ENCODE measurements around the gene ZCWPW2.

Gene ZCWPW2, protein sequence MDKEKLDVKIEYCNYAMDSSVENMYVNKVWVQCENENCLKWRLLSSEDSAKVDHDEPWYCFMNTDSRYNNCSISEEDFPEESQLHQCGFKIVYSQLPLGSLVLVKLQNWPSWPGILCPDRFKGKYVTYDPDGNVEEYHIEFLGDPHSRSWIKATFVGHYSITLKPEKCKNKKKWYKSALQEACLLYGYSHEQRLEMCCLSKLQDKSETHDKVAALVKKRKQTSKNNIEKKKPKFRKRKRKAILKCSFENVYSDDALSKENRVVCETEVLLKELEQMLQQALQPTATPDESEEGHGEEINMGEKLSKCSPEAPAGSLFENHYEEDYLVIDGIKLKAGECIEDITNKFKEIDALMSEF

DNA sequence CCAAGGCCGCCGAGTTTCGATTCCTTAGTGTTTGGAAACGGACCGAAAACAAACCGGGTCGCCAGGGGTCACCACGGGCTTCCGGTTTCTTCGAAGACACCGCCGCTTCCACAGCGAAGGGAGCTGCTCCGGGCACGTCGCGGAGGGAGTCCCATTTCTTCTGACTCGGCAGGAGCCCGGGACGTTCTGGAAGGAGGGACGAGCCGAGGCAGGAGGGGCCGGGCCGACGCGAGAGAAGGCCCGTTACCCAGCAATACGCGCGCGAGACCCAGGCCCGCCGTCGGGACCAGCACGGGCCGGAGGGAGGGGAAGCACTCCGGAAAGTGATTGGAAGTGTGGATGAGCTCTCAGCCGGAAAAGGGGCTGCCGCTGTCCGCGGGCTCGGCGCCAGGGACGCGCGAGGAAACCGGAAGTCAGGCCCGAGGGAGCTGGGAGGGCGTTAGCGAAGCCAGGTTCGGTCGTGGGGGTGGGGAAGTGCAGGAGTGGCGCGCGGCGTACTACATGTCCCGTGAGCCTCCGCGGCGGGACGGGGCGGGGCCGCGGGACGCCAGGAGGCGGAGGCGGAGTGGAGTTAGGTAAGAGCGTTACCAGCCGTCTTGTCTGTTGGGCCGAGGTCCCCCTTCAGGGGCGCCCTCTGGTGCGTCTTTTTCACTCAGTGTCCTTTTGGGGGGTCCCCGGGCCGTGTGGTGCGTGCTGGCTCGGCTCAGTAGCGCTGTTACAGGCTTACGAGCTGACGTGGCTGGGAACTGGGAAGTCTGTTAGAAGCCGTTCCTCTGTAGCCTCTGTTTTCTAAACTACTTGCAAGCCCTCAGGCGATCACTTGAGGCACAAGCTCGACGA lies at the start of gene ZCWPW2, which contains the start of gene AZI2:
TSS of gene ZCWPW2 (plus strand) at position 93 of the 840 bp plus-strand sequence. CDS start 64,348 bp downstream, outside the sequence.
TSS of gene AZI2 (minus strand) at position 196 of the 840 bp plus-strand sequence. CDS start 8,207 bp downstream, outside the sequence.
- H3K27me3 ChIP-seq (ENCODE audit: control insufficient read depth, insufficient read depth, low read length), result no peaks in the 10 kb centered on the region
- no CpG with 5 or more reads among the region's 83 CpGs for WGBS (ENCODE audit: insufficient coverage, insufficient read length)
- no peaks in the 10 kb centered on the region for H3K4me1 ChIP-seq (ENCODE audit: control insufficient read depth, insufficient read depth, low read length)
- DNase-seq (ENCODE audit: low read depth, low spot score), result peak; percentile 80
- H3K9me3 ChIP-seq (ENCODE audit: control insufficient read depth, insufficient read depth, low read length), result no peaks in the 10 kb centered on the region
- H3K27ac ChIP-seq (ENCODE audit: low read length), result no peak within 1 kb of the TSS
- H3K4me3 ChIP-seq (ENCODE audit: low read length), result peak within 1 kb of the TSS; percentile 51; the same call in 1 of the 2 replicates
- no peaks in the 10 kb centered on the region for H3K36me3 ChIP-seq (ENCODE audit: control insufficient read depth, insufficient read depth, low read length)

DNA sequence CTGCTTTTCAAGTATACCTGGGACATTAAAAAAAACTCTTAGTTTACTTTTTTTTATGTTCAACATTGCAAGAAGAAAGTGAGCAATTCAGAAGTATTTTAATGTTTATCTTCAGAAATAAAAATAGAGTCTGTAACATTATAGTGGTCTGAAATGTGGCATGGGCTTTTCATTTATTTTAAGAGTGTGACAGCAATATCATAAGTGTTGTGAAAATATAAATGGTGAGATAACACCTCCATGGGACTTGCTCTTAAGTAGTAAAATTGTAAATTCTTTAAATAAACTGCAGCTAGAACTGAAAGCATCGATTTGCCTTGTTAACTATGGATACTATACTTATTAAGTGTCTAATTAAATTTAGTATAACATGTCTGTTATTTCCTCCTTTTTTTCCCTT lies 48.8 kb upstream of the ZCWPW2 start:
- no peaks in the 10 kb centered on the region for H3K36me3 ChIP-seq (ENCODE audit: control insufficient read depth, insufficient read depth, low read length)
- no peaks in the 10 kb centered on the region for H3K4me1 ChIP-seq (ENCODE audit: control insufficient read depth, insufficient read depth, low read length)
- no peaks in the 10 kb centered on the region for H3K27me3 ChIP-seq (ENCODE audit: control insufficient read depth, insufficient read depth, low read length)
- no peaks in the 10 kb centered on the region for H3K9me3 ChIP-seq (ENCODE audit: control insufficient read depth, insufficient read depth, low read length)
- no CpG with 5 or more reads among the region's 1 CpG for WGBS (ENCODE audit: insufficient coverage, insufficient read length)
- no peak for DNase-seq (ENCODE audit: low read depth, low spot score)
- no peak overlapping the region for H3K4me3 ChIP-seq (ENCODE audit: low read length)
- H3K27ac ChIP-seq (ENCODE audit: low read length), result no peak overlapping the region

DNA sequence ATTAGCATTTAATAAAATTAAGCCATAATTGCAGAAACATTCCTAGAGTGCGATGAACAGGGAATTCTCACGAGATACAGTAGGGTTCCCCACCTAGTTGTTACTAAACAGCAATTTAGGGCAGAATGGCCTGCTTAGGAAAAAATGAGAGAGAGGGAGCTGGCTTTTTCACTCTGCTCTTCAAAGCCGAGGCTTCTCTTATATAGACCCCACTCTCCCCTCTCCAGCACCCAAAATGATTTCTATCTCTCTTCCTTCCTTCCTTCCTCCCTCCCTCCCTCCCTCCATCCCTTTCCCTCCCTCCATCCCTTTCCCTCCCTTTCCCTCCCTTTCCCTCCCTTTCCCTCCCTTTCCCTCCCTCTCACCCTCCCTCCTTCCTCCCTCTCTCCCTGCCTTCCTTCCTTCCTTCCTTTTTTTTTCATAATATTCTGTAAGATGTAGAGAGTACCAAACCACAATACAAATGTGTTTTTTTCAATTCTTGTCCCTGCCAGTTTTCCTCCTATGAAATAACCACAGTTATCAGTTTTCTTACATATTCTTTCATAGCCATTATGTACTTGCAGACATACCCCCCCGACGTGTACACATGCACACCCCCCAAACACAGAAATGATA lies 48.1 kb upstream of the ZCWPW2 start:
- no peaks in the 10 kb centered on the region for H3K27me3 ChIP-seq (ENCODE audit: control insufficient read depth, insufficient read depth, low read length)
- H3K27ac ChIP-seq (ENCODE audit: low read length), result no peak overlapping the region
- DNase-seq (ENCODE audit: low read depth, low spot score), result no peak
- H3K4me1 ChIP-seq (ENCODE audit: control insufficient read depth, insufficient read depth, low read length), result no peaks in the 10 kb centered on the region; the same call in 1 of the 2 replicates
- WGBS (ENCODE audit: insufficient coverage, insufficient read length), result no CpG with 5 or more reads among the region's 5 CpGs
- H3K36me3 ChIP-seq (ENCODE audit: control insufficient read depth, insufficient read depth, low read length), result no peaks in the 10 kb centered on the region
- H3K9me3 ChIP-seq (ENCODE audit: control insufficient read depth, insufficient read depth, low read length), result no peaks in the 10 kb centered on the region
- no peak overlapping the region for H3K4me3 ChIP-seq (ENCODE audit: low read length)

DNA sequence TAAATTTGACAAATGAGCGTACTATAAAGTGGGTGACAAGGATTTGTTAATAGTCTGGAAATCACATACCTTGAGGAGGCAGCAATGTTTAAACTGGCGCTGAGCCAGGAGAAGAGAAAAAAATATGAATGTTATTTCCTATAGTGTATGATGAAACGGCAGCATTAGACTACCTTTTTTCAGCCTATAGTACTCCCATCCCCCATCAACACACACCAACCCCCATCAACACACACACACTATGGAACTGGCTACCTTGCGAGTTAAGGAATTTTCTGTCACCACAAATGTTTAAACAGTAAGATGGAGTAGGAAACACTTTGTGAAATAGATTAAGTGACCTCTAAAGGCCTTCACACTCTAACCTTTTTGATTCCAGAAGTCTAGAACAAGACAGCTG lies 46.8 kb upstream of the ZCWPW2 start:
- no peak overlapping the region for H3K27ac ChIP-seq (ENCODE audit: low read length)
- H3K4me3 ChIP-seq (ENCODE audit: low read length), result no peak overlapping the region
- H3K27me3 ChIP-seq (ENCODE audit: control insufficient read depth, insufficient read depth, low read length), result no peaks in the 10 kb centered on the region
- no CpG with 5 or more reads among the region's 4 CpGs for WGBS (ENCODE audit: insufficient coverage, insufficient read length)
- no peak for DNase-seq (ENCODE audit: low read depth, low spot score)
- no peaks in the 10 kb centered on the region for H3K36me3 ChIP-seq (ENCODE audit: control insufficient read depth, insufficient read depth, low read length)
- H3K9me3 ChIP-seq (ENCODE audit: control insufficient read depth, insufficient read depth, low read length), result no peaks in the 10 kb centered on the region
- H3K4me1 ChIP-seq (ENCODE audit: control insufficient read depth, insufficient read depth, low read length), result no peaks in the 10 kb centered on the region; the same call in 1 of the 2 replicates

DNA sequence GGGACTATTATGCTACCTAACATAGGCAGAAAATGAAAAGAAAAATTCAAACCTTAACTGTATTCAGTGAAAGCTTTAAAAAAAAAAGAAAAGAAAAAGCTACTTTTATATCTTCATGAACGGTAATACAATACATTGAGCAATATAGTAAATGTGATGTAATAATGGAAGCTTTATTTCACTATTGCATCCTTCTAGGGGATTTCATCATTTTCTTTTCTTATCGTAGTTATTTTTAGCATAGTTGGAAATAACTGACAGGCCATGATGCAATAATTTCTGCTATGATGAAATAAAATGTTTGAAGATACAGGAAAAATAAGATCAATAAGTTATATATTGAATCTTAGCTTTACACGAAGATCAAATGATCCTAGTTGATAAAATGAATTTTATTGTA lies 40.3 kb upstream of the ZCWPW2 start:
- Histone ChIP-seq H3K9me3 (ENCODE audit: control insufficient read depth, insufficient read depth, low read length) (no peaks in the 10 kb centered on the region), H3K4me1 (ENCODE audit: control insufficient read depth, insufficient read depth, low read length) (no peaks in the 10 kb centered on the region; the same call in 1 of the 2 replicates), H3K4me3 (ENCODE audit: low read length) (no peak overlapping the region), H3K27me3 (ENCODE audit: control insufficient read depth, insufficient read depth, low read length) (no peaks in the 10 kb centered on the region), H3K27ac (ENCODE audit: low read length) (no peak overlapping the region), H3K36me3 (ENCODE audit: control insufficient read depth, insufficient read depth, low read length) (no peaks in the 10 kb centered on the region)
- no peak for DNase-seq (ENCODE audit: low read depth, low spot score)
- no CpG with 5 or more reads among the region's 3 CpGs for WGBS (ENCODE audit: insufficient coverage, insufficient read length)

DNA sequence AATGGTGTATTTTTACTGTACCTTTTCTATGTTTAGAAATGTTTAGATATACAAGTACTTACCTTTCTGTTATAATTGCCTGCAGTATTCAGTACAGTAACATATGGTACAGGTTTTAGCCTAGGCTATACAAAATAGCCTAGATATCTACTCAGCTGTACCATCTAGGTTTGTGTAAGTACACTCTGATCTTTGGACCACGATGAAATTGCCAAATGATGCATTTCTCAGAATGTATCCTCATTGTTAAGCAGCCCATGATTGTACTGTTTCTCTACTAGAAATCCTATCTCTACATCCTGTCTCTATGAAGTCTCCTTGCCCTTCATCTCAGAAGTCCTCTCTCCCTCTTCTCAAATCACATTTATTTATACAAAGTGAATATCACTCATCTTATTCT lies 32.8 kb upstream of the ZCWPW2 start:
- Histone ChIP-seq H3K9me3 (ENCODE audit: control insufficient read depth, insufficient read depth, low read length) (no peaks in the 10 kb centered on the region), H3K27me3 (ENCODE audit: control insufficient read depth, insufficient read depth, low read length) (no peaks in the 10 kb centered on the region), H3K4me1 (ENCODE audit: control insufficient read depth, insufficient read depth, low read length) (no peaks in the 10 kb centered on the region), H3K36me3 (ENCODE audit: control insufficient read depth, insufficient read depth, low read length) (no peaks in the 10 kb centered on the region), H3K4me3 (ENCODE audit: low read length) (no peak overlapping the region), H3K27ac (ENCODE audit: low read length) (no peak overlapping the region)
- no CpG with 5 or more reads among the region's 1 CpG for WGBS (ENCODE audit: insufficient coverage, insufficient read length)
- no peak for DNase-seq (ENCODE audit: low read depth, low spot score)

DNA sequence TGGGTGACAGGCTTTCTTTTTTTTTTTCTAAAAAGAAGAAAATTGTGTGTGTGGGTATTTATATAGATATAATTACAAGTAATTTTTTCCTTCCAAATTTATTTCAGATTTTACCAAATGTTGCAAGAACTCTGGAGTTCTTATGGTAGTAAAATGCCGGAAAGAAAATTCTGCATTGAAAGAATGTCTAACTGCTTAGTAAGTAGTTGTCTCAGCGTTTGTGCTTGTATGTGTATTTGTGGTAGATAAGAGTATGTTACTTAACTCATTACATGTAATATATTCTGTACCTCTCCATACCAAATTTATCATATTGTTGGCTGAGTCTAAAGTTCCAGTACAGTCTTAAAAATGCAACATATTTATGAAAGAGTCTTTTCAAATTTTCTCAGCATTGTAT lies 32.3 kb upstream of the ZCWPW2 start:
- no CpG with 5 or more reads among the region's 2 CpGs for WGBS (ENCODE audit: insufficient coverage, insufficient read length)
- no peak overlapping the region for H3K27ac ChIP-seq (ENCODE audit: low read length)
- DNase-seq (ENCODE audit: low read depth, low spot score), result no peak
- H3K9me3 ChIP-seq (ENCODE audit: control insufficient read depth, insufficient read depth, low read length), result no peaks in the 10 kb centered on the region
- no peak overlapping the region for H3K4me3 ChIP-seq (ENCODE audit: low read length)
- H3K27me3 ChIP-seq (ENCODE audit: control insufficient read depth, insufficient read depth, low read length), result no peaks in the 10 kb centered on the region
- H3K4me1 ChIP-seq (ENCODE audit: control insufficient read depth, insufficient read depth, low read length), result no peaks in the 10 kb centered on the region
- no peaks in the 10 kb centered on the region for H3K36me3 ChIP-seq (ENCODE audit: control insufficient read depth, insufficient read depth, low read length)

DNA sequence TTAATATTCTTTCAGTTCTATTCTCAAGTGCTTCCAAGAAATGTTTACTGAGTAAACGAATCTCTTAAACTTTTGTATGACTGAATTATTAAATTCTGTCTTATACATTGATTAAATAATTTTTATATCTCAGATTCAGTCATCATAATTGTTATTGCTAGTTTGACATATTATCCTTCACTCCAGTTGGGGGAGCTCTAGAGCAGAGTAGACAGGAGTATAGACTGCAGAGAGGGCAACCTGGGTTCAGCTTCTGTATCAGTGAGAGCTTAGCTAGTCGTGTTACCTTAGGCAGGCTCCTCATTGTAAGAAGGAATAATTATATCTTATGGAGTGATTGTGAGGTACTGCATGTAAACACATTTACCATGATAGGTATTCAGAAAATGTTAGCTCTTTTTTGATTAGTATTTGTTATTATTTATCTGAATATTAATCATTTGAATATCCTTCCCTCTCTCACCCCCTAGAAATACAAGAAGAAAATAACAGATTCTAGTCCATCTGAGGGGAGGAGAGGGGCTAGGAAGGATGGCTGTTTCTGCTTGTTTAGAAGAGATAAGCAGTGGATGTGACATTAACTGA lies 31.0 kb upstream of the ZCWPW2 start:
- Histone ChIP-seq H3K27me3 (ENCODE audit: control insufficient read depth, insufficient read depth, low read length) (no peaks in the 10 kb centered on the region), H3K36me3 (ENCODE audit: control insufficient read depth, insufficient read depth, low read length) (no peaks in the 10 kb centered on the region), H3K9me3 (ENCODE audit: control insufficient read depth, insufficient read depth, low read length) (no peaks in the 10 kb centered on the region), H3K27ac (ENCODE audit: low read length) (no peak overlapping the region), H3K4me3 (ENCODE audit: low read length) (no peak overlapping the region), H3K4me1 (ENCODE audit: control insufficient read depth, insufficient read depth, low read length) (no peaks in the 10 kb centered on the region)
- no CpG with 5 or more reads among the region's 2 CpGs for WGBS (ENCODE audit: insufficient coverage, insufficient read length)
- DNase-seq (ENCODE audit: low read depth, low spot score), result peak; percentile 33

DNA sequence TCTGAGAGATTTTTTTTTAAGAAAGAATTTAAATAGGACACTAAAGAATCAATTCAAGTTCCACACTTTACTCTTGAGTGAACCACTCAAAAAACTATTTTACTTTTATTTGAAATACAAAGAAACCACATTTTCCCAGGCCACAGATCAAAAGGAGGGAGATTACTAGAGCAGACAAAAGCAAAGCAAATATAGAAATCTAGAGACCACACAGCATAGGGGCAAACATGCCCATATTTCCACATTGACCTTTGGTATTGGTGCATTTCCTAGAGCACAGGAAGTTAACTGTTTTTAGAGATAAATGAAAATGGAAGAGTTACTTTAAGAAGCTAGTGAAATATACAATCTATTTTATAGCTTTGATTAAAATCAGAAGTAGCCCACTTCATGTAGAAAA lies 27.5 kb upstream of the ZCWPW2 start:
- Histone ChIP-seq H3K36me3 (ENCODE audit: control insufficient read depth, insufficient read depth, low read length) (no peaks in the 10 kb centered on the region), H3K27me3 (ENCODE audit: control insufficient read depth, insufficient read depth, low read length) (no peaks in the 10 kb centered on the region), H3K27ac (ENCODE audit: low read length) (no peak overlapping the region), H3K4me3 (ENCODE audit: low read length) (no peak overlapping the region), H3K4me1 (ENCODE audit: control insufficient read depth, insufficient read depth, low read length) (no peaks in the 10 kb centered on the region), H3K9me3 (ENCODE audit: control insufficient read depth, insufficient read depth, low read length) (no peaks in the 10 kb centered on the region)
- DNase-seq (ENCODE audit: low read depth, low spot score), result no peak

DNA sequence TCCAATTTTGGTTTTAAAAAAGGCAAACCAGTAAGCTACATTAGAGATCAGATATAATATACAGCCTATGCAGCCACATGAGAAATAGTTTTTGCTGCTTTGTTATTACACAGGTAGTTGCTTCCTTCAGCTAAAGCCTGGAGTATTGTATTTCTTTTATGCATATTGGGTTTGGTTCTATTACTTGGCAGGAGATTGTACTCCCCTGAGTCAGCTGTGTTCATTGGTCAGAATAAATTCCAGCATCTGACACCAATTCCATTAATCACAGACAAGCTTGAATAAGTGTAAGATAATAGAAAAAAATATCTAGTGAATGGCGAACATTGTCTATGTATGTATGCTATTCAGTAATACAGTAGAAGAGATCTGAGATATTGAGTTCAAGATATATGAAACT lies 26.1 kb upstream of the ZCWPW2 start:
- DNase-seq (ENCODE audit: low read depth, low spot score), result no peak
- no peaks in the 10 kb centered on the region for H3K4me1 ChIP-seq (ENCODE audit: control insufficient read depth, insufficient read depth, low read length)
- WGBS (ENCODE audit: insufficient coverage, insufficient read length), result no CpG with 5 or more reads among the region's 1 CpG
- no peaks in the 10 kb centered on the region for H3K27me3 ChIP-seq (ENCODE audit: control insufficient read depth, insufficient read depth, low read length)
- H3K27ac ChIP-seq (ENCODE audit: low read length), result no peak overlapping the region
- no peaks in the 10 kb centered on the region for H3K36me3 ChIP-seq (ENCODE audit: control insufficient read depth, insufficient read depth, low read length)
- no peak overlapping the region for H3K4me3 ChIP-seq (ENCODE audit: low read length)
- H3K9me3 ChIP-seq (ENCODE audit: control insufficient read depth, insufficient read depth, low read length), result no peaks in the 10 kb centered on the region

All from iPS DF 6.9 (cell line).